HG03565 (cell line): ENCODE measurements around the gene FAHD1.

Experiments used
- ATAC-seq: cut with Tn5 transposase; IDR thresholded peaks from one replicate; pipeline ENCODE4 v1.9.1; 2021; ENCODE audit warnings: mild to moderate bottlenecking, moderate library complexity; ENCODE audit not compliant: unreplicated experiment

Gene FAHD1

DNA sequence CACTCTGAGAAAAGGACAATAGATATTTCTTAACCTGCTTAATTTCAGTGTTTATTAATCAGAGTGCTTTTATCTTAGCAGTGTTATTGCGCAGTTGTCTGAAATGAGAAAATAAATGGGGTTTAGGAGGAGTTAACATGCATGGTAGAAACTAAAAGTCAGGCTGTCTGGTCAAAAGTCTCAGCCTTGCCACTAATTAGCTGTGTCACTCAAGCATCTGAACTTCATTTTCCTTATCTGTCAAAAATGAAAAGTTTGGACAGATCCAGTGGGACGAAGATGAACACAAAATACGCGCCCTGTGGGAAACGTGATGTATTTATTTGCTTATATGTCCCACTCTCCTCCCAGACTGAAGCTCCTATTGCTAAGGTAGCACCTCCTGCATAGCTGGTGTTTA lies 51.2 kb downstream of the FAHD1 start:
- ATAC-seq: no peak
